Heart left ventricle (tissue), 13 donors: ENCODE measurements around the gene LPAR5.

Experiments
- POLR2A ChIP-seq, 2 donors: fragments of 450-650 bp; IDR thresholded peaks; one replicate each; pipeline ENCODE4 v1.6.1; 2017; ENCODE audit warnings: antibody characterized with exemption in 2 of 2, mild to moderate bottlenecking in 2 of 2, moderate library complexity in 2 of 2
- TF ChIP-seq, protein P1 (sequence below), 12 donors: fragments of 200-600 bp; sonication (generic) in 4 of 12; IDR thresholded peaks; one replicate each; pipeline versions ENCODE4 v1.5.0 to v1.8.0; 2018 to 2022; ENCODE audit warnings: antibody characterized with exemption in 12 of 12, mild to moderate bottlenecking in 5 of 12
- donor health status: ischemic (EF 13 %, LVEDD 7.1; RV severe dilation, severe dysfunction).
- donor health status: DM: no; HTN: yes; CAD: no.
- donor health status: DM: no; HTN: no; CAD: no.
- donor health status: ischemic (EF 25% LVEDD 6.9; RV normal size, moderate dysfunction).
- donor health status: ischemic (EF 25% LVEDD 5.7; RV mildly dilated, moderate dysfunction).
- donor health status: ischemic (EF 35%, LVEDD 5.7; RV mildly dilated, moderate dysfunction).
- donor health status: nonischemic (EF 11% LVEDD 7.7; RV severe dilation, severe dysfunction).
- donor health status: DM: yes; HTN: yes; CAD: no.
- donor health status: PGD.
- donor health status: ischemic (EF 29% LVEDD 5.4; RV normal size, mild dysfunction).
- donor health status: nonischemic (EF 23%, LVEDD 6.1; RV moderate dilation, normal function).

- TF ChIP-seq, protein P1, sequence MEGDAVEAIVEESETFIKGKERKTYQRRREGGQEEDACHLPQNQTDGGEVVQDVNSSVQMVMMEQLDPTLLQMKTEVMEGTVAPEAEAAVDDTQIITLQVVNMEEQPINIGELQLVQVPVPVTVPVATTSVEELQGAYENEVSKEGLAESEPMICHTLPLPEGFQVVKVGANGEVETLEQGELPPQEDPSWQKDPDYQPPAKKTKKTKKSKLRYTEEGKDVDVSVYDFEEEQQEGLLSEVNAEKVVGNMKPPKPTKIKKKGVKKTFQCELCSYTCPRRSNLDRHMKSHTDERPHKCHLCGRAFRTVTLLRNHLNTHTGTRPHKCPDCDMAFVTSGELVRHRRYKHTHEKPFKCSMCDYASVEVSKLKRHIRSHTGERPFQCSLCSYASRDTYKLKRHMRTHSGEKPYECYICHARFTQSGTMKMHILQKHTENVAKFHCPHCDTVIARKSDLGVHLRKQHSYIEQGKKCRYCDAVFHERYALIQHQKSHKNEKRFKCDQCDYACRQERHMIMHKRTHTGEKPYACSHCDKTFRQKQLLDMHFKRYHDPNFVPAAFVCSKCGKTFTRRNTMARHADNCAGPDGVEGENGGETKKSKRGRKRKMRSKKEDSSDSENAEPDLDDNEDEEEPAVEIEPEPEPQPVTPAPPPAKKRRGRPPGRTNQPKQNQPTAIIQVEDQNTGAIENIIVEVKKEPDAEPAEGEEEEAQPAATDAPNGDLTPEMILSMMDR (IDR thresholded peaks at IDR 0.05), result no peak
- no peak for TF ChIP-seq POLR2A (IDR thresholded peaks at IDR 0.05)
These were observed 14.9 kb downstream of the LPAR5 start for GRCh38 chr12:6620885-6621274.
